ENCODE results near the gene ARHGAP44.

- TF ChIP-seq POLR2AphosphoS5 (IDR thresholded peaks at IDR 0.05; ENCODE audit: low read depth) (no peak), CTCF (IDR thresholded peaks at IDR 0.05; ENCODE audit: insufficient read depth, low read length) (no peak), REST (IDR thresholded peaks at IDR 0.05; ENCODE audit: insufficient replicate concordance, low read depth) (no peak)
Observed at GRCh38 chr17:12851901-12852435, 62.7 kb downstream of the ARHGAP44 start.
